K562 (cell line): ENCODE data around the gene OLFML2B. TPM values are rescaled to one million over a fixed set of nuclear protein-coding genes. Genes with fewer than 3 reads are reported as not detected.

Experiments used
- ATAC-seq: fragments of 200-7000 bp; cut with Tn5 transposase; 3 replicates; pipeline ENCODE4 v1.9.1; 2020; ENCODE audit warnings: moderate library complexity
- BruUV-seq: library from RNA; stranded (reverse); fragments of 400-500 nt; replicated peaks from 2 replicates; lab custom pipeline; 2021; lab: Mats Ljungman, UMichigan
- CTCF ChIA-PET: fragments of 300-600 bp; formaldehyde crosslinking; extraction: SDS; loops from one replicate; lab custom pipeline; 2021; ENCODE audit warnings: low intra/inter-chr PET ratio; lab: Yijun Ruan, JAX
- POLR2A ChIA-PET: fragments of 300-600, 350-650 bp; sonication (Branson Sonifier 250); formaldehyde crosslinking; extraction: SDS; loops from one replicate; lab custom pipeline; 2021; ENCODE audit warnings: antibody characterized with exemption, inconsistent platforms; lab: Yijun Ruan, JAX
- DNase-seq, 4 experiments: peaks; one replicate each; pipeline versions ENCODE4 v3.0.0 to v3.0.0-alpha.2; 2011 to 2018; ENCODE audit warnings: low spot score in 3 of 4, mixed read lengths in 3 of 4; ENCODE audit errors: extremely low read depth in 1 of 4
- FAIRE-seq: peaks from 2 replicates; lab custom pipeline; 2011; peaks lifted over from hg19 to GRCh38; lab: Jason Lieb, UNC
- H2AFZ ChIP-seq: 2 replicates; pipeline ENCODE4 v1.6.0; 2011; ENCODE audit warnings: low read depth, low read length, control low read depth, inconsistent platforms
- H3K27ac ChIP-seq: fragments of 200-600 bp; 3 replicates; pipeline ENCODE4 v1.8.0; 2011; ENCODE audit warnings: low read depth, mild to moderate bottlenecking, control low read depth, inconsistent platforms, low read length, moderate library complexity, mixed read lengths; ENCODE audit errors: extremely low read depth
- H3K27me3 ChIP-seq, 2 experiments: fragments of 300-600 bp in 1 of 2; 2 replicates in 1 of 2; 3 replicates in 1 of 2; pipeline versions ENCODE4 v1.6.0 to v1.8.0; 2011; ENCODE audit warnings: inconsistent platforms in 2 of 2, low read length in 2 of 2, mild to moderate bottlenecking in 1 of 2, mixed read lengths in 1 of 2, moderate library complexity in 1 of 2; ENCODE audit not compliant: control insufficient read depth in 2 of 2, insufficient read depth in 2 of 2
- H3K36me3 ChIP-seq: fragments of 300-600 bp; 3 replicates; pipeline ENCODE4 v1.8.0; 2011; ENCODE audit warnings: mild to moderate bottlenecking, low read length, inconsistent platforms; ENCODE audit not compliant: control insufficient read depth, insufficient read depth
- H3K4me1 ChIP-seq, 2 experiments: fragments of 200-600 bp in 1 of 2; replicated peaks in 1 of 2; 2 replicates in 1 of 2; 3 replicates in 1 of 2; pipeline versions ENCODE4 v1.5.1 to v1.8.0; 2011; ENCODE audit warnings: inconsistent platforms in 2 of 2, low read length in 2 of 2, mild to moderate bottlenecking in 1 of 2, mixed read lengths in 1 of 2, moderate library complexity in 1 of 2; ENCODE audit not compliant: control insufficient read depth in 2 of 2, insufficient read depth in 2 of 2
- H3K4me2 ChIP-seq: 2 replicates; pipeline ENCODE4 v1.6.1; 2011; ENCODE audit warnings: low read length, control low read depth, inconsistent platforms, mixed read lengths; ENCODE audit not compliant: insufficient read depth
- H3K4me3 ChIP-seq: fragments of 200-600 bp; sonication (generic), shearing (Covaris generic); 2 replicates; pipeline ENCODE4 v1.5.1; 2016; ENCODE audit warnings: control low read depth, inconsistent platforms
- H3K79me2 ChIP-seq: fragments of 200-600 bp; 3 replicates; pipeline ENCODE4 v1.8.0; 2011; ENCODE audit warnings: low read length, inconsistent platforms; ENCODE audit not compliant: control insufficient read depth, insufficient read depth
- H3K9ac ChIP-seq, 2 experiments: 2 replicates each; pipeline versions ENCODE4 v1.6.0 to v1.6.1; 2011; ENCODE audit warnings: low read depth in 2 of 2, low read length in 2 of 2, control low read depth in 1 of 2, inconsistent platforms in 1 of 2, mild to moderate bottlenecking in 1 of 2, mixed read lengths in 1 of 2; ENCODE audit not compliant: insufficient read depth in 1 of 2
- H3K9me1 ChIP-seq: one replicate; pipeline ENCODE4 v1.6.0; 2011; ENCODE audit warnings: inconsistent platforms, mild to moderate bottlenecking, low read length, moderate library complexity; ENCODE audit not compliant: control insufficient read depth, insufficient read depth
- H3K9me3 ChIP-seq: replicated peaks from 2 replicates; pipeline ENCODE4 v1.5.1; 2011; ENCODE audit warnings: low read depth, low read length, inconsistent platforms; ENCODE audit not compliant: control insufficient read depth, insufficient read depth
- H4K20me1 ChIP-seq: replicated peaks from 2 replicates; pipeline ENCODE4 v1.6.1; 2011; ENCODE audit warnings: low read length, inconsistent platforms, mixed read lengths; ENCODE audit not compliant: control insufficient read depth, insufficient read depth
- ILK ChIP-seq: fragments of 450-650 bp; IDR thresholded peaks from 2 replicates; pipeline ENCODE4 v1.6.1; 2016; ENCODE audit warnings: missing genetic modification characterization, low read depth, mild to moderate bottlenecking, missing compliant biosample characterization, moderate library complexity, borderline replicate concordance
- PKNOX1 ChIP-seq: fragments of 450-650 bp; IDR thresholded peaks from 2 replicates; pipeline ENCODE4 v1.6.1; 2016
- RBFOX2 ChIP-seq: fragments of 200-400 bp; formaldehyde crosslinking; IDR thresholded peaks from 2 replicates; pipeline ENCODE4 v1.6.1; 2017; ENCODE audit warnings: low read depth, mild to moderate bottlenecking, low read length, moderate library complexity
- STAT6 ChIP-seq: sonication (generic); formaldehyde crosslinking; IDR thresholded peaks from 2 replicates; pipeline ENCODE4 v1.8.1; 2023; ENCODE audit warnings: mild to moderate bottlenecking, missing genetic modification reagents
- ZBTB40 ChIP-seq, 2 experiments: fragments of 450-650 bp in 1 of 2; sonication (generic) in 1 of 2; formaldehyde crosslinking in 1 of 2; IDR thresholded peaks; 2 replicates each; pipeline versions ENCODE4 v1.7.1 to v1.9.0; 2016 to 2022; ENCODE audit warnings: inconsistent platforms in 1 of 2, mild to moderate bottlenecking in 1 of 2, missing genetic modification reagents in 1 of 2
- ZNF76 ChIP-seq: fragments of 250-450 bp; sonication (Bioruptor Pico); IDR thresholded peaks from 2 replicates; pipeline ENCODE4 v1.4.0; 2020; ENCODE audit warnings: mild to moderate bottlenecking, moderate library complexity, borderline replicate concordance
- WGBS: fragments of 100-300 bp; shearing (Covaris generic); methylation state at CpG from one replicate; pipeline ENCODE4 v1.1.6; 2016; ENCODE audit warnings: low coverage, mixed read lengths; ENCODE audit not compliant: insufficient coverage; ENCODE audit errors: missing lambda C conversion rate; 5-methylcytosine and 5-hydroxymethylcytosine counted together
- in situ Hi-C: fragments of 300-500 bp; cut with MboI; formaldehyde crosslinking; loops from 4 replicates; pipeline ENCODE4 v1.15.0; 2018; ENCODE audit warnings: inconsistent platforms, mixed read lengths
- intact Hi-C: fragments of 100-400 bp; cut with micrococcal nuclease; formaldehyde crosslinking; loops from 2 replicates; pipeline ENCODE4 v1.14.2; 2022
- polyA plus RNA-seq, 8 experiments: library from polyadenylated mRNA; depleted of rRNA in 4 of 8; stranded (reverse) in 5 of 8; unstranded in 3 of 8; fragments of >200 nt; fragmentation: Nextera tagmentation in 2 of 8; fragmentation: Illumina TruSeq in 1 of 8; extraction: Ambion mirVana in 2 of 8; extraction: Trizol in 1 of 8; gene quantifications; 2 replicates each; pipeline versions ENCODE4 v1.2.1 to v1.2.3, GENCODE V29; 2011 to 2014; ENCODE audit warnings: inconsistent platforms in 1 of 8, missing spikeins in 1 of 8
- total RNA-seq, 7 experiments: library from RNA; depleted of rRNA in 6 of 7; stranded (reverse); fragments of >200 nt in 6 of 7; fragmentation: Illumina TruSeq in 2 of 7; extraction: Trizol in 2 of 7; gene quantifications; 2 replicates each; pipeline versions ENCODE4 v1.2.1 to v1.2.3, GENCODE V29; 2011 to 2021; ENCODE audit warnings: low replicate concordance in 1 of 7
- TF ChIP-seq, protein P1 (sequence below): fragments of 450-650 bp; conservative IDR thresholded peaks from 2 replicates; pipeline ENCODE4 v1.6.1; 2016; ENCODE audit warnings: missing genetic modification characterization, low read depth, mild to moderate bottlenecking, missing compliant biosample characterization, moderate library complexity

OLFML2B gene
- total and polyA plus RNA-seq, 9 of the 15 experiments (the other 6 are each of a cell fraction or from before 2014, with no cell fraction given), result not detected

GRCh38 chr1:161981126-161981525 is 42.5 kb downstream of the OLFML2B start:
- Histone ChIP-seq H3K79me2 (no peaks in the 10 kb centered on the region), H3K9ac (no peak overlapping the region), H3K27ac (no peak overlapping the region), H3K27me3 (peaks cover 20 to 80% of the 10 kb centered on the region in 2 experiments), H2AFZ (no peak overlapping the region), H3K9me3 (no peaks in the 10 kb centered on the region), H4K20me1 (no peaks in the 10 kb centered on the region), H3K4me2 (no peak overlapping the region), H3K4me3 (no peak overlapping the region), H3K36me3 (no peaks in the 10 kb centered on the region), H3K4me1 (peaks cover 0 to 13% of the 10 kb centered on the region in 2 experiments; a peak in 2 of 5 replicates), H3K9me1 (no peaks in the 10 kb centered on the region)
- ChIA-PET POLR2A (no interaction called here), CTCF (no interaction called here)
- BruUV-seq, result no TSS peak
- no peak for DNase-seq
- no peak for ATAC-seq
- intact Hi-C loops (no loop called here), in situ Hi-C loops (no loop called here)
- 8% methylated on average over 8 of the region's 8 CpGs for WGBS
- no peak for FAIRE-seq
- TF ChIP-seq ILK (no peak), ZBTB40 (IDR thresholded peaks at IDR 0.05) (no peak), ZBTB40 (CRISPR knock-in tag; IDR thresholded peaks at IDR 0.05) (no peak), STAT6 (CRISPR knock-in tag) (no peak), PKNOX1 (no peak), ZNF76 (CRISPR knock-in tag) (no peak), RBFOX2 (no peak)
- TF ChIP-seq, protein P1, sequence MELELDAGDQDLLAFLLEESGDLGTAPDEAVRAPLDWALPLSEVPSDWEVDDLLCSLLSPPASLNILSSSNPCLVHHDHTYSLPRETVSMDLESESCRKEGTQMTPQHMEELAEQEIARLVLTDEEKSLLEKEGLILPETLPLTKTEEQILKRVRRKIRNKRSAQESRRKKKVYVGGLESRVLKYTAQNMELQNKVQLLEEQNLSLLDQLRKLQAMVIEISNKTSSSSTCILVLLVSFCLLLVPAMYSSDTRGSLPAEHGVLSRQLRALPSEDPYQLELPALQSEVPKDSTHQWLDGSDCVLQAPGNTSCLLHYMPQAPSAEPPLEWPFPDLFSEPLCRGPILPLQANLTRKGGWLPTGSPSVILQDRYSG, result no peak
